Measurements from ENCODE around the gene CYP2C18.
"Not testable (repeated sequence)": the region's sequence is repeated elsewhere in the genome, so short reads cannot be mapped to it uniquely, and the experiment has no call there.

Gene CYP2C18

GRCh38 chr10:94747137-94747536 is 63.6 kb downstream of the CYP2C18 start:
- no peak for DNase-seq (ENCODE audit: low read depth)

DNA sequence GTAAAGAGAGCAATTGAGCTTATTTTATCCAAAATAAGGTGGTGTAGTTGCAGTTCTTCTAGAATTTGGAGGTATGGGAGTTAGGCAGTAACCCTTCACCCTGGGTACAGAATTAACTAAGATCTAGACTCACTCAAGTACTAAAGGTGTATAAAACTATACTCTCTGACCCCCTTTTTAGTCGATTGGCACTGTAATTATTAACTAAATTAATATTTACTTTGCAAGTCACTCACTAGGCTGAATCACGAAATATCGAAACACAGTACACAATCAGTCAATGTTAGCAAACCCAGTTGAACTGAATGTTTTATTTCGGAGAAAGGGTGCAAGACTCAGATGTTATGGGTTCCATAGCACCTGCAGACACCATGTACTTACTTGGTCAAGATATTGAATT is 64.3 kb downstream of the CYP2C18 start:
- DNase-seq (ENCODE audit: low read depth): no peak

DNA sequence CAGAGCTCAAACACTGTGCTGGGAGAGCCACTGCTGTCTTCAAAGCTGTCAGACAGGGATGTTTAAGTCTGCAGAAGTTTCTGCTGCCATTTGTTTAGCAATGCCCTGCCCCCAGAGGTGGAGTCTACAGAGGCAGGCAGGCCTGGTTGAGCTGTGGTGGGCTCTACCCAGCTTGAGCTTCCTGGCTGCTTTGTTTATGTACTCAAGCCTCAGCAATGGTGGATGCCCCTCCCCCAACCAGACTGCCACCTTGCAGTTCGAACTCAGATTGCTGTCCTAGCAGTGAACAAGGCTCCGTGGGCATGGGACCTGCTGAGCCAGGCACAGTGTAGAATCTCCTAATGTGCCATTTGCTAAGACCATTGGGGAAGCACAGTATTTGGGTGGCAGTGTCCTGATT is 74.4 kb downstream of the CYP2C18 start:
- no peak for DNase-seq (ENCODE audit: low read depth)

DNA sequence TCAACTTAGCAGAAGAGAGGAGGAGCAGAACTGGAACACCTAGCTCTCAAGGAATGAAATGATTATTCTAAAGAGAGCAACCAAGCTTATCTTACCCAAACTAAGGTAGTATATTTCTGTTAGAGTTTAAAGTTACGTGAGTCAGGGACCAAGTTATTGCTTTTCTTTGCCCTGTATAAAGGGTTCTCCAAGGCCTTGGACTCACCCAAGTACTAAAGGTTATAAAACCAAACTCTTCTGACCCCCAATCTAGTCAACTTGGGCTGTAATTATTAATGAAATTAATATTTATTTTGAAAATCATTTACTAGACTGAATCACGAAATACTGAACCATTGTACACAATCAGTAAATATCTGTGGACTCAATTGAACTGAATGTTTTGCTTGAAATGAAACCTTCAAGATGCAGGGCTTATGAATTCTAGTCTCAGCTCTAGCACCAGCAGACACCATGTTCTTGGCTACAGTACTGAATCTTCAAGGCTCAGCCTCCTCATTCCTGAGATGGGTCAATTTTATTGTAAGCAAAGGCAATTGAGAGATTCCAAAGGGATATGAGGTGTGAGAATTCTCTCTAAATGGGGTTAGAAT is 77.2 kb downstream of the CYP2C18 start:
- DNase-seq (ENCODE audit: low read depth): no peak

- DNase-seq (ENCODE audit: low read depth): no peak
These were observed 78.9 kb downstream of the CYP2C18 start, which contains the start of gene CYP2C19 for GRCh38 chr10:94762393-94762792. Gene CYP2C19 (plus strand): TSS chr10:94762681. CDS start chr10:94762706, 25 bp downstream.

DNA sequence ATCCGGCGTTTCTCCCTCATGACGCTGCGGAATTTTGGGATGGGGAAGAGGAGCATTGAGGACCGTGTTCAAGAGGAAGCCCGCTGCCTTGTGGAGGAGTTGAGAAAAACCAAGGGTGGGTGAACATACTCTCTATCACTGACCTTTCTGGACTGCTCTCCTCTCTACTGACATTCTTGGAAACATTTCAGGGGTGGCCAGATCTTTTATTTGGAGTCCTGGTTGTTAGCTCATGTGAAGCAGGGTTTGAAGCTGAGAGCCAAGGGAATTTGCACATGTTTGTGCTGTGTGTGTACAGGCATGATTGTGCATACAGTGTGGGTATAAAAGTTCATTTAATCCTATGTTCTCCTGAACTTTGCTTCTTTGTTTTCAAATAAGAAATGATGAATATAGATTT is 91.9 kb downstream of the CYP2C18 start:
- not testable (repeated sequence) for DNase-seq (ENCODE audit: low read depth)

GRCh38 chr10:94777886-94778458 is 94.4 kb downstream of the CYP2C18 start:
- no peak for DNase-seq (ENCODE audit: low read depth)

GRCh38 chr10:94780844-94781243 is 97.3 kb downstream of the CYP2C18 start:
- DNase-seq (ENCODE audit: low read depth): no peak

- no peak for DNase-seq (ENCODE audit: low read depth)
These were observed 100.7 kb downstream of the CYP2C18 start for GRCh38 chr10:94784256-94784655.

DNA sequence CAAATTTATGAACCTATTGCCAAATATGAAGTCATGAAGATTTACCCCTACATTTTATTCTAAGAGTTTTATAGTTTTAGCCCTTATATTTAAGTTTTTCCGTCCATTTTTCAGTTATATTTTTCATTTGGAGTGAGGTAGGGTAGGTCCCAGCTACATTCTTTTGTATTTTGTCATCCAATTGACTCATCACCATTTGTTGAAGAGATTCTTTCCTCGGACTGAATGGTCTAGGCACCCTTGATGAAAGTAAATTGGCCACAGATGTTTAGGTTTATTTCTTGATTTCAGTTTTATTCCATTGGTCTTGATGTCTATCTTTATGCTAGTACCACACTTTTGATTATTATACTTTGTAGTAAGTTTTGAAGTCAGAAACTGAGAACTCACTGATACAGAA is 101.7 kb downstream of the CYP2C18 start:
- no peak for DNase-seq (ENCODE audit: low read depth)

Data from stimulated activated CD8-positive, alpha-beta memory T cell treated with anti-CD3 and anti-CD28 coated beads, Interleukin-15, amount 100 ng/mL, for 1 hour (primary cell).